ENCODE measurements around the gene KRTAP19-3. TPM values are rescaled to one million over a fixed set of nuclear protein-coding genes. Genes with fewer than 3 reads are reported as not detected.

The KRTAP19-3 gene
- total RNA-seq, 1 experiment from 2014 or later: not detected

- Mint-ChIP-seq H3K9me3 (ENCODE audit: low read depth, unreplicated experiment) (peaks cover 5% of the 10 kb centered on the region), H3K36me3 (ENCODE audit: insufficient read depth, unreplicated experiment) (no peaks in the 10 kb centered on the region), H3K4me1 (ENCODE audit: low read depth, unreplicated experiment) (no peaks in the 10 kb centered on the region), H3K27me3 (ENCODE audit: unreplicated experiment) (no peaks in the 10 kb centered on the region), H3K4me3 (ENCODE audit: low read depth, unreplicated experiment) (no peak overlapping the region), H3K27ac (ENCODE audit: unreplicated experiment) (no peak overlapping the region)
- TF ChIP-seq CTCF (IDR thresholded peaks at IDR 0.05; ENCODE audit: unreplicated experiment): no peak
- DNase-seq: no peak
- CTCF ChIA-PET: no interaction called here
- intact Hi-C loops (cut with micrococcal nuclease; ENCODE audit: unreplicated experiment): no loop called here
- no TSS peak for BruUV-seq (replicated peaks)
These were observed 28.1 kb downstream of the KRTAP19-3 start for GRCh38 chr21:30463713-30464112.

DNA sequence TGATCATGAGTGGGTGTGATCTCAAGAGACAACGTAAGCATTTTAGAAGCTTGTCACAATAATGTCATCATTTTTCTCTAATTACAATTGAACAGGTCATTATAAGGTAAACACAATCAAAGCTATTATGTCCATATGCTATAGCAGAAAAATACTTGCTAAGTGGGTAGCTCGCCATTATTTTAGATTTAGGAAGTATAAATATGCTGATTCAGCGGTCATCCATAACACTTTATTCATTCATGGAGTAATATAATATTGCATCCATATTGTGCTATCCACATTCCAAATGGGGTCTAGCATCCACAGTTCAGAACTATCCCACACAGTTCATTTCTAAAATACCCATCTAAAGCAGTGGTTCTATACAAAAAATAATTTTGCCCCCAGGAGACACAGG is 43.3 kb downstream of the KRTAP19-3 start:
- Mint-ChIP-seq H3K9me3 (ENCODE audit: low read depth, unreplicated experiment) (no peaks in the 10 kb centered on the region), H3K4me3 (ENCODE audit: low read depth, unreplicated experiment) (no peak overlapping the region), H3K36me3 (ENCODE audit: insufficient read depth, unreplicated experiment) (no peaks in the 10 kb centered on the region), H3K27ac (ENCODE audit: unreplicated experiment) (no peak overlapping the region), H3K4me1 (ENCODE audit: low read depth, unreplicated experiment) (no peaks in the 10 kb centered on the region), H3K27me3 (ENCODE audit: unreplicated experiment) (no peaks in the 10 kb centered on the region)
- no peak for DNase-seq
- intact Hi-C loops (cut with micrococcal nuclease; ENCODE audit: unreplicated experiment): no loop called here
- BruUV-seq (replicated peaks): no TSS peak
- TF ChIP-seq CTCF (IDR thresholded peaks at IDR 0.05; ENCODE audit: unreplicated experiment): no peak
- CTCF ChIA-PET: interaction anchor here (0.6 kb wide), 1 partner anchor 550 kb away, joined by 6 read pairs; no protein-coding TSS in a partner anchor

DNA sequence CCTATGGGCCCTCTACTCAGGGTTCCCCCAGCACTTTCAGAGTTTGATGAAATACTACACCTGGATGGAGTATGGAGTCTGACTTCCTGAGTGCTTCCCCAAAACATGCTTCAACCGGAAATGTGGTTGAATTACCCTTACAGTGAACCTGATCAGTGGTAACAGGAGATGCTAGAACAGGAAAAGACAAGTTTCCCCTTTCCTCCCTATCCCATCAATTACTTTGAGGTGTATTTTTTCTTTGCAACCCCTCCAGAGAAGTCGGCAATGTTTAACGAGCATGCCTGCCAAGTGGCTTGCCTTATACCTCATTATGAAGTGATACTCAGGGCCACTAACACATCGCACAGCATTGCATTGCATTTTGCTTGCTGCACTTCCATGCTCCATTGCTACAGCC is 44.8 kb downstream of the KRTAP19-3 start:
- no peaks in the 10 kb centered on the region for H3K9me3 Mint-ChIP-seq (ENCODE audit: low read depth, unreplicated experiment)

GRCh38 chr21:30444204-30444603 is 47.6 kb downstream of the KRTAP19-3 start:
- no peak for TF ChIP-seq CTCF (IDR thresholded peaks at IDR 0.05; ENCODE audit: unreplicated experiment)
- CTCF ChIA-PET: no interaction called here
- Mint-ChIP-seq H3K27ac (ENCODE audit: unreplicated experiment) (no peak overlapping the region), H3K36me3 (ENCODE audit: insufficient read depth, unreplicated experiment) (no peaks in the 10 kb centered on the region), H3K4me1 (ENCODE audit: low read depth, unreplicated experiment) (no peaks in the 10 kb centered on the region), H3K9me3 (ENCODE audit: low read depth, unreplicated experiment) (peaks cover 4% of the 10 kb centered on the region), H3K4me3 (ENCODE audit: low read depth, unreplicated experiment) (no peak overlapping the region), H3K27me3 (ENCODE audit: unreplicated experiment) (no peaks in the 10 kb centered on the region)
- BruUV-seq (replicated peaks): no TSS peak
- intact Hi-C loops (cut with micrococcal nuclease; ENCODE audit: unreplicated experiment): no loop called here
- DNase-seq: no peak

More for the DNA sequence above, 44.8 kb downstream of the KRTAP19-3 start:
- intact Hi-C loops (cut with micrococcal nuclease; ENCODE audit: unreplicated experiment): no loop called here
- Mint-ChIP-seq H3K4me1 (ENCODE audit: low read depth, unreplicated experiment) (no peaks in the 10 kb centered on the region), H3K27ac (ENCODE audit: unreplicated experiment) (no peak overlapping the region), H3K4me3 (ENCODE audit: low read depth, unreplicated experiment) (no peak overlapping the region), H3K36me3 (ENCODE audit: insufficient read depth, unreplicated experiment) (no peaks in the 10 kb centered on the region), H3K27me3 (ENCODE audit: unreplicated experiment) (no peaks in the 10 kb centered on the region)
- no peak for TF ChIP-seq CTCF (IDR thresholded peaks at IDR 0.05; ENCODE audit: unreplicated experiment)
- BruUV-seq (replicated peaks): no TSS peak
- CTCF ChIA-PET: no interaction called here
- no peak for DNase-seq
